ENCODE data around the gene PAH. TPM values are rescaled to one million over a fixed set of nuclear protein-coding genes. Genes with fewer than 3 reads are reported as not detected.

Gene PAH
- polyA plus RNA-seq, 3 donors, result not detected

GRCh38 chr12:102879144-102879763 lies 37.8 kb downstream of the PAH start:
- no peak overlapping the region for H3K27ac Mint-ChIP-seq

GRCh38 chr12:102876883-102877282 lies 40.2 kb downstream of the PAH start:
- Mint-ChIP-seq H3K27me3 (ENCODE audit: low read depth in 3 of 3) (peaks cover 0 to 5% (median 3%) of the 10 kb centered on the region in 3 donors), H3K36me3 (no peaks in the 10 kb centered on the region), H3K4me3 (no peak overlapping the region), H3K9me3 (peaks cover 0 to 2% (median 0%) of the 10 kb centered on the region in 7 donors), H3K27ac (peak overlapping the region in 1 of 7 donors; percentile 38), H3K4me1 (no peaks in the 10 kb centered on the region)
- DNase-seq, result no peak
- no peak for TF ChIP-seq CTCF (IDR thresholded peaks at IDR 0.05)
- Histone ChIP-seq H4K20me1 (ENCODE audit: insufficient read depth, low read length) (no peaks in the 10 kb centered on the region), H3K36me3 (replicated peaks in 1 of 2; ENCODE audit: control insufficient read depth in 1 of 2, insufficient read depth in 2 of 2, low read length in 2 of 2) (no peaks in the 10 kb centered on the region), H3K27ac (ENCODE audit: low read depth in 1 of 2, low read length in 2 of 2) (no peak overlapping the region), H2AFZ (ENCODE audit: insufficient read depth, low read depth, low read length, poor library complexity, severe bottlenecking) (no peak overlapping the region), H3K4me1 (ENCODE audit: control insufficient read depth in 1 of 2, insufficient read depth in 2 of 2, low read length in 2 of 2) (no peaks in the 10 kb centered on the region), H3K9ac (ENCODE audit: insufficient read depth, low read length, poor library complexity, severe bottlenecking) (no peak overlapping the region), H3K27me3 (ENCODE audit: control insufficient read depth in 2 of 2, insufficient read depth in 2 of 2, low read length in 2 of 2) (no peaks in the 10 kb centered on the region), H3K4me2 (replicated peaks; ENCODE audit: extremely low read depth, low read length, poor library complexity, severe bottlenecking) (no peak overlapping the region), H3K9me3 (replicated peaks in 1 of 2; ENCODE audit: control insufficient read depth in 1 of 2, insufficient read depth in 1 of 2, low read length in 2 of 2) (no peaks in the 10 kb centered on the region), H3K4me3 (replicated peaks in 1 of 3; ENCODE audit: low read depth in 2 of 3, low read length in 3 of 3) (no peak overlapping the region), H3K79me2 (ENCODE audit: insufficient read depth, low read length) (no peaks in the 10 kb centered on the region)
- 100% methylated on average over 1 of the region's 6 CpGs for WGBS (ENCODE audit: insufficient coverage)
- intact Hi-C loops (cut with micrococcal nuclease), result no loop called here

More at GRCh38 chr12:102879144-102879763, 37.8 kb downstream of the PAH start:
- Histone ChIP-seq H3K9me3 (replicated peaks in 1 of 2; ENCODE audit: control insufficient read depth in 1 of 2, insufficient read depth in 1 of 2, low read length in 2 of 2) (no peaks in the 10 kb centered on the region), H3K79me2 (ENCODE audit: insufficient read depth, low read length) (no peaks in the 10 kb centered on the region), H3K27me3 (ENCODE audit: control insufficient read depth in 2 of 2, insufficient read depth in 2 of 2, low read length in 2 of 2) (no peaks in the 10 kb centered on the region), H2AFZ (ENCODE audit: insufficient read depth, low read depth, low read length, poor library complexity, severe bottlenecking) (no peak overlapping the region), H3K4me3 (replicated peaks in 1 of 3; ENCODE audit: low read depth in 2 of 3, low read length in 3 of 3) (no peak overlapping the region), H3K4me2 (replicated peaks; ENCODE audit: extremely low read depth, low read length, poor library complexity, severe bottlenecking) (no peak overlapping the region), H3K36me3 (replicated peaks in 1 of 2; ENCODE audit: control insufficient read depth in 1 of 2, insufficient read depth in 2 of 2, low read length in 2 of 2) (no peaks in the 10 kb centered on the region), H3K27ac (ENCODE audit: low read depth in 1 of 2, low read length in 2 of 2) (no peak overlapping the region), H3K4me1 (ENCODE audit: control insufficient read depth in 1 of 2, insufficient read depth in 2 of 2, low read length in 2 of 2) (no peaks in the 10 kb centered on the region), H3K9ac (ENCODE audit: insufficient read depth, low read length, poor library complexity, severe bottlenecking) (no peak overlapping the region), H4K20me1 (ENCODE audit: insufficient read depth, low read length) (no peaks in the 10 kb centered on the region)
- peaks cover 0 to 3% (median 3%) of the 10 kb centered on the region in 3 donors for H3K27me3 Mint-ChIP-seq (ENCODE audit: low read depth in 3 of 3)
- H3K4me1 Mint-ChIP-seq, result no peaks in the 10 kb centered on the region
- peaks cover 0 to 1% (median 0%) of the 10 kb centered on the region in 7 donors for H3K9me3 Mint-ChIP-seq
- intact Hi-C loops (cut with micrococcal nuclease), result no loop called here
- H3K36me3 Mint-ChIP-seq, result no peaks in the 10 kb centered on the region
- WGBS (ENCODE audit: insufficient coverage), result 6% methylated on average over 5 of the region's 9 CpGs
- DNase-seq, result no peak
- no peak for TF ChIP-seq CTCF (IDR thresholded peaks at IDR 0.05)
- H3K4me3 Mint-ChIP-seq, result peak overlapping the region in 1 of 2 donors; percentile 12

Data from CD14-positive monocyte (primary cell).